KMS-11 (cell line): ENCODE data around the gene ZNF207.
"Not testable (repeated sequence)": the region's sequence is repeated elsewhere in the genome, so short reads cannot be mapped to it uniquely, and the experiment has no call there.

ENCODE experiments used
- H2AFZ ChIP-seq: fragments of 200-600 bp; sonication (generic); 2 replicates; pipeline ENCODE4 v1.6.1; 2016; ENCODE audit warnings: antibody characterized with exemption, mixed run types, low read depth
- H3K27ac ChIP-seq: fragments of 200-600 bp; sonication (generic); 2 replicates; pipeline ENCODE4 v1.6.1; 2016; ENCODE audit warnings: mild to moderate bottlenecking, mixed run types
- H3K27me3 ChIP-seq: fragments of 200-600 bp; sonication (generic); 2 replicates; pipeline ENCODE4 v1.6.1; 2017; ENCODE audit warnings: mild to moderate bottlenecking, low read depth, mixed run types, moderate library complexity; ENCODE audit not compliant: insufficient read depth
- H3K36me3 ChIP-seq: fragments of 200-600 bp; sonication (generic); 2 replicates; pipeline ENCODE4 v1.6.1; 2017; ENCODE audit warnings: mild to moderate bottlenecking, mixed run types; ENCODE audit not compliant: insufficient read depth
- H3K4me1 ChIP-seq: fragments of 200-600 bp; sonication (generic); 2 replicates; pipeline ENCODE4 v1.6.1; 2016; ENCODE audit warnings: mild to moderate bottlenecking, low read depth, mixed run types; ENCODE audit not compliant: poor library complexity, severe bottlenecking
- H3K4me2 ChIP-seq: fragments of 200-600 bp; sonication (generic); 2 replicates; pipeline ENCODE4 v1.7.0; 2016; ENCODE audit warnings: mild to moderate bottlenecking, mixed run types
- H3K4me3 ChIP-seq: fragments of 200-600 bp; sonication (generic); IDR thresholded peaks from 2 replicates; pipeline ENCODE4 v1.6.1; 2017; ENCODE audit warnings: low read depth, low read length, mixed read lengths; ENCODE audit not compliant: insufficient read depth
- H3K79me2 ChIP-seq: fragments of 200-600 bp; sonication (generic); 2 replicates; pipeline ENCODE4 v1.6.1; 2016; ENCODE audit warnings: low read depth, mixed run types; ENCODE audit not compliant: insufficient read depth
- H3K9ac ChIP-seq: fragments of 200-600 bp; sonication (generic); 2 replicates; pipeline ENCODE4 v1.6.1; 2016; ENCODE audit warnings: mild to moderate bottlenecking, mixed run types
- H4K20me1 ChIP-seq: fragments of 200-600 bp; sonication (generic); 2 replicates; pipeline ENCODE4 v1.6.1; 2016; ENCODE audit warnings: mild to moderate bottlenecking, mixed run types; ENCODE audit not compliant: insufficient read depth
- TF ChIP-seq, protein P1 (sequence below): fragments of 200-600 bp; sonication (generic); conservative IDR thresholded peaks from 2 replicates; pipeline ENCODE4 v1.6.1; 2017; ENCODE audit warnings: low read depth, mild to moderate bottlenecking, antibody characterized with exemption, low read length, moderate library complexity, mixed read lengths

Gene ZNF207

DNA sequence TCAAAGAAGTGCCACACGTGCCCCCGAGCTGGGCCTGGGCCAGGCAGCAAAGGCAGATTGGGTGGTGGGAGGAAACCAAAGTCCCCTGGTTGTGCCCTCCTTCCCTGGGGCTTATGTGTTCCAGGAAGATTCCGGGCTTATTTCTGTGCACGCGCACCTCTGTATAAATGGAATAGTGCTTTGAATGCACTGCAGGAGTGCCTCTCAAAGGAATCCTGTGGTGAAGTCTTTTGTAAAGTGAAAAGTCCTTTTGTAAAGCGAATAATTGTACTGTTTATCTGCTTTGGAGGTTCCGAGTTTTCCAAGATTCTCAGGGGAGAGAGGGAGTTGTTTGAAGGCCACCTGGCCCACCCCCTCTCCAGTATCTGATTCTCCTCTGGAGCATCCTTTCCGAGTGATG lies 34.8 kb upstream of the ZNF207 start:
- TF ChIP-seq, protein P1, sequence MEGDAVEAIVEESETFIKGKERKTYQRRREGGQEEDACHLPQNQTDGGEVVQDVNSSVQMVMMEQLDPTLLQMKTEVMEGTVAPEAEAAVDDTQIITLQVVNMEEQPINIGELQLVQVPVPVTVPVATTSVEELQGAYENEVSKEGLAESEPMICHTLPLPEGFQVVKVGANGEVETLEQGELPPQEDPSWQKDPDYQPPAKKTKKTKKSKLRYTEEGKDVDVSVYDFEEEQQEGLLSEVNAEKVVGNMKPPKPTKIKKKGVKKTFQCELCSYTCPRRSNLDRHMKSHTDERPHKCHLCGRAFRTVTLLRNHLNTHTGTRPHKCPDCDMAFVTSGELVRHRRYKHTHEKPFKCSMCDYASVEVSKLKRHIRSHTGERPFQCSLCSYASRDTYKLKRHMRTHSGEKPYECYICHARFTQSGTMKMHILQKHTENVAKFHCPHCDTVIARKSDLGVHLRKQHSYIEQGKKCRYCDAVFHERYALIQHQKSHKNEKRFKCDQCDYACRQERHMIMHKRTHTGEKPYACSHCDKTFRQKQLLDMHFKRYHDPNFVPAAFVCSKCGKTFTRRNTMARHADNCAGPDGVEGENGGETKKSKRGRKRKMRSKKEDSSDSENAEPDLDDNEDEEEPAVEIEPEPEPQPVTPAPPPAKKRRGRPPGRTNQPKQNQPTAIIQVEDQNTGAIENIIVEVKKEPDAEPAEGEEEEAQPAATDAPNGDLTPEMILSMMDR: no peak
- H4K20me1 ChIP-seq: no peaks in the 10 kb centered on the region
- H3K36me3 ChIP-seq: no peaks in the 10 kb centered on the region
- H3K4me3 ChIP-seq: no peak overlapping the region
- H3K79me2 ChIP-seq: no peaks in the 10 kb centered on the region
- H3K9ac ChIP-seq: no peak overlapping the region
- H2AFZ ChIP-seq: no peak overlapping the region
- peaks cover 8% of the 10 kb centered on the region for H3K4me1 ChIP-seq
- H3K27me3 ChIP-seq: no peaks in the 10 kb centered on the region
- no peak overlapping the region for H3K27ac ChIP-seq
- H3K4me2 ChIP-seq: no peak overlapping the region

DNA sequence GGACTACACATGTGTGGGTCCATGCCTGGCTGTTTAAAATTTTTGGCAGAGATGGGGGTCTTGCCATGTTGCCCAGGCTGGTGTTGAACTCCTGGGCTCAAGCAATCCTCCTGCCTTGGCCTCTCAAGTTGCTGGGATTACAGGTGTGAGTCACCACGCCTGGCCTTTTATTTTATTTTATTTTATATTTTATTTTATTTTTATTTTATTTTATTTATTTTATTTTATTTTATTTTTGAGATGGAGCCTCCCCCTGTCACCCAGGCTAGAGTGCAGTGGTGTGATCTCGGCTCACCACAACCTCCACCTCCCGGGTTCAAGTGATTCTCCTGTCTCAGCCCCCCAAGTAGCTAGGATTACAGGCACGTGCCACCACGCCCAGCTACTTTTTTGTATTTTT lies 33.3 kb upstream of the ZNF207 start:
- not testable (repeated sequence) for H3K79me2 ChIP-seq, H3K4me3 ChIP-seq, H3K4me2 ChIP-seq, H3K4me1 ChIP-seq, H3K36me3 ChIP-seq, H4K20me1 ChIP-seq, H3K27me3 ChIP-seq, H3K9ac ChIP-seq, H2AFZ ChIP-seq, H3K27ac ChIP-seq

DNA sequence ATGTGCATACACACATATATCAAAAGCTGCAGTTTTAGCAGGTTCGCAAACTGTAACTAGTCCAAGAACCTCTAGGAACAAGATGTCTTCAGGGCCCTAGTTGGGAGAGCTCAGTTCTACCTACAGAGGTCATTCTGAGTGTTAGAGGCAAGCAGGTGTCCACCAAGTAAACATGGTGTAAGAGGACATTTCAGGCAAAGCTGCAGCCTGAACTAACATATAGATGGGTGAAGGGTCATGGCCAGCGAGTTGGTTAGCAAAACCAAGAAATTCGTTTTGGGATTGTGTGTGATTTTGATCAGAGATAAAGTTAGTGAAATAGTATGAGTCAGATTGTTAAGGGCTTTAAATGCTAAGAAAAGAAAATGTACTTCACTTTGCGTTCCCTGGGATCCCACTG lies 32.6 kb upstream of the ZNF207 start:
- H3K4me2 ChIP-seq: no peak overlapping the region
- no peak overlapping the region for H2AFZ ChIP-seq
- H4K20me1 ChIP-seq: no peaks in the 10 kb centered on the region
- TF ChIP-seq, protein P1: no peak
- no peaks in the 10 kb centered on the region for H3K79me2 ChIP-seq
- no peak overlapping the region for H3K9ac ChIP-seq
- H3K27me3 ChIP-seq: no peaks in the 10 kb centered on the region
- H3K4me1 ChIP-seq: peaks cover 8% of the 10 kb centered on the region
- no peak overlapping the region for H3K4me3 ChIP-seq
- no peak overlapping the region for H3K27ac ChIP-seq
- H3K36me3 ChIP-seq: no peaks in the 10 kb centered on the region

DNA sequence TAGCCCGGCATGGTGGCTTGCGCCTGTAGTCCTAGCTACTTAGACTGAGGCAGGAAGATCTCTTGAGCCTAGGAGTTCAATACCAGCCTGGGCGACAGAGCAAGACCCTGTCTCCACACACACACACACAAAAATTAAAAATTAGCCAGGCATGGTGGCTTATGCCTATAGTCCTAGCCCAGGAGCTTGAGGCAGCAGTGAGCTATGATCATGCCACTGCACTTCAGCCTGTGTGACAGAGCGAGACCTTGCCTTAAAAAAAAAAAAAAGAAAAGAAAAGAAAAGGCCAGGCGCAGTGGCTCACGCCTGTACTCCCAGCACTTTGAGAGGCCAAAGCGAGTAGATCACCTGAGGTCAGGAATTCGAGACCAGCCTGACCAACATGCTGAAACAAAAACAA lies 31.9 kb upstream of the ZNF207 start:
- H2AFZ ChIP-seq: no peak overlapping the region
- H3K36me3 ChIP-seq: no peaks in the 10 kb centered on the region
- no peaks in the 10 kb centered on the region for H3K27me3 ChIP-seq
- no peaks in the 10 kb centered on the region for H4K20me1 ChIP-seq
- H3K4me2 ChIP-seq: no peak overlapping the region
- no peak overlapping the region for H3K9ac ChIP-seq
- peaks cover 6% of the 10 kb centered on the region for H3K4me1 ChIP-seq
- no peaks in the 10 kb centered on the region for H3K79me2 ChIP-seq
- no peak overlapping the region for H3K27ac ChIP-seq
- H3K4me3 ChIP-seq: no peak overlapping the region
- TF ChIP-seq, protein P1: no peak

DNA sequence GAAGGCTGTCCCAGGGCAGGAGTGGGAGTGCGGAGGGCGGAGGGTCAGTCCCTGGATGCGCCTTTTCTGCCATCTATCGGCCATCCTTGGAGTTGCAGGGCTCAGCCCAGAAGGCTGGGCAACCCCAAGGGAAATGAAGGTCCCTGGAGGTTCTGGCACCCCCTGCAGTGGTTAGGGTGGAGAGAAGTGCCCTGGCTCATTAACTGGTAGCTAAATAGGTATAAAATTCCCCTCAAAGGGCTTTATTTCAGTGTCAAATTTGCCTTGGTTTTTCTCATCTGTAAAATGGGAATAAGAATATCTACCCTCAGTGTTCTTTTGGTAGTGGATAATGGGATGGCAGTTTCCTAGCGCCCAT lies 30.4 kb upstream of the ZNF207 start:
- Histone ChIP-seq H2AFZ (no peak overlapping the region), H3K79me2 (no peaks in the 10 kb centered on the region), H3K27ac (no peak overlapping the region), H3K4me2 (no peak overlapping the region), H4K20me1 (no peaks in the 10 kb centered on the region), H3K27me3 (no peaks in the 10 kb centered on the region), H3K4me3 (no peak overlapping the region), H3K4me1 (peaks cover 16% of the 10 kb centered on the region), H3K36me3 (no peaks in the 10 kb centered on the region), H3K9ac (no peak overlapping the region)
- TF ChIP-seq, protein P1: peak; percentile 95

DNA sequence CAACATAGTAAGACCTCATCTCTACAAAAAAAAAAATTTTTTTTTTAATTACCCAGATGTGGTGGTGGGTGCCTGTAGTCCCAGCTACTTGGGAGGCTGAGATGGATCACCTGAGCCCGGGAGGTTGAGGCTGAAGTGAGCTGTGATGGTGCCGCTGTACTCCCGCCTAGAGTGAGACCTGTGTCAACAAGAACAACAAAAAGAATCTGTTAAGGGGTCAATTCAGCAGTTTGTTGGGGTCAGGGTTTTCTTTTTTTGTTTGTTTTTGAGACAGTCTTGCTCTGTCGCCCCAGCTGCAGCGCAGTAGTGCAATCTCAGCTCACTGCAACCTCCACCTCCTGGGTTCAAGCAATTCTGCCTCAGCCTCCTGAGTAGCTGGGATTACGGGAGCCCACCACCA lies 29.9 kb upstream of the ZNF207 start:
- H3K27me3 ChIP-seq, H2AFZ ChIP-seq, H4K20me1 ChIP-seq, H3K36me3 ChIP-seq, H3K4me3 ChIP-seq, H3K27ac ChIP-seq, H3K79me2 ChIP-seq, H3K9ac ChIP-seq, H3K4me2 ChIP-seq: not testable (repeated sequence)
- peaks cover 17% of the 10 kb centered on the region for H3K4me1 ChIP-seq
